ENCODE measurements around the gene PPP2R2D.
A peak's percentile ranks its signal among the peaks of the same experiment; 100 is the strongest.

PPP2R2D gene

DNA sequence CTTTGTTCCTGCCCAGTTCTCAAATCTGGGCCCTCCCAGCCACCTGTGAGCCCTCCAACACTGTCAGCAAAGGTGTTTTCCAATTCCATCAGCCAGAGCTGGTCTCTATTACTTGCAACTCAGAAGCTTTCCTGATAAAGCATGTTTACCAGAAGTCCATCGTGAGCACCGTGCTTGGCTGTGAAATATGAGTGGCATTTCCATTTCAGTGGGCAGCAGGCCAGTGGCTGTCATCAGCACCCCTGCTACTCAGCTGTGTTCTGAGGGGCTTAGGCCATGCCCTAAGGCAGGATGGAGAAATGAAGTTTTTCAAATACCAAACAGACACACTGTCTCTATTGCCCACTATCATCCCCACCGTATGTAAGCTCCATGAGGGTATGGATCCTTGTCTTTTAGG lies 93.6 kb downstream of the PPP2R2D start:
- no peak for DNase-seq

DNA sequence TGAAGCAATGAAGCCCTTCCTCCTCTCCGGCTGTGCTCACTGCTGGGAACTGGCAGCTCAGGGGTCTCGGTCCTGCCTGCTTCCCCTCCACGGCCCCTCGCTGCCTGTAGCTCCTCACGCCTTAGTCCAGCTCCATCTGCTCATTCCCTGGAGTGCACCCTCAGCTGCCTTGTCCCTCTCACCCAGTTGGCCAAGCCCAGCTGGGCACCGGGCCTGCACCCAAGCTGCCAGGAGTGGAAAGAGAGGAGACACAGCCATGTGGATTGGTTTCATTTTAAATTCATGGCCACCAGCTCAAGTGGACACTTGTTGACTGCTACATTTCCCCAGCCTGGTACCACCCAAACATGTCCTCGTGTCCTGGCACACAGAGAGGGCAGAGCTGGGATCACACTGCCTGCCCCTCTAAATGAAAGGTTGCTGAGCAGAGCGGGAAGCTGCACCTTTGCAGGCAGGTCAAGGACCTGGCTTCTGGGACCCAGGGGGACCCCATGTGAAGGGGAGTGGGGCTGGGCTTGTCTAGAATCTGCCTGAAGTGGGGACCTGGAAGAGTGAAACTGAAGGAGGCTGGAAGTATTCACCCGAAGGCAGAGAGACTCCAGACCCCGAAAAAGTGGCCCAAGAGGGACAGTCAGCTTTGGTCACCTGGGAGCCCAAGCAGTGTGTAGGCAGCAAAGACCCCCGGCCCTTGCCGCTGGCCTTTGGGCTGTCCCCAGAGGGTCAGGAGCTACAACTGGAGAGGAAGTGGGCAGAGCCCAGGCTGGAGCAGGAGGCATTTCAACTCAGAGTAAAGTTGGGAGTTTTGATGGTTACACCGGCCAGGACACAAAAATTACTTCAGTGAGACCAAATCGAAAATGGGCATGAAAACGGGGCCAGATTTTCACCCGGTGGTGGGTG lies 95.9 kb downstream of the PPP2R2D start:
- peak in 31 of 56 donors; percentile 27 to 80 (median 49) for DNase-seq

DNA sequence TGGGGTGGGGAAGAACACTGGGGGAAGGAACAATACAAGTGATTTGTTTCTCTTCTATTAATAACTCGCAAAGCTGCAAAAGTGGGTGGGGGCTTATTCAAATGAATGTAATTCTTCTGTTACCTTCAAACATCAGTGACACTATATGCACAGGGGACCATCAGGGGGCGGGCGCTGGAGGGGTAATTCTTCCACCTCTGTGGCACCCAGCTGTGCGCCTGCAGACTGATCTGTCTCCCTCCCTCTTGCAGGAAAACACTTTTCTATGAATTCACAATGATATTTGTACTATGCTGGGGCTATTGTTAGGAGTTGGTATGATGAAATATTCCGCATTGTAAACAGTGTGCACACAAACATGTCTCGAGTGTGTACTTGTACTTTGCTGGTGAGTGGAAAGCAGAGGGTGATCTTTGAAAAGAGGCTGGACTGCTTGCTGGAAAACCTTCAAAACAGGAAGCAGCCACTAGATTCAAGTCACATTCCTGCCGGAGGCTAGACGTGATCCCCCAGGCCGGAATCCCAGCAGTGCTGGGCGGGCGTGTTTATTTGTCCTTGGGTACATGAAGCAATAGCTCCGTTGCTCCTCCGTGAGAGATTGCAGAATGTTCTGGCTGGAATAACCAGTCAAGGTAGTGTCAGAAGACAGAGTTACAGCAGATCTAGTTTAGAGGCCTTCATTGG lies 96.7 kb downstream of the PPP2R2D start:
- peak in 2 of 56 donors; percentile 9 to 26 for DNase-seq

- no peak for DNase-seq
Measured at GRCh38 chr10:131998050-131998844, 97.4 kb downstream of the PPP2R2D start.

DNA sequence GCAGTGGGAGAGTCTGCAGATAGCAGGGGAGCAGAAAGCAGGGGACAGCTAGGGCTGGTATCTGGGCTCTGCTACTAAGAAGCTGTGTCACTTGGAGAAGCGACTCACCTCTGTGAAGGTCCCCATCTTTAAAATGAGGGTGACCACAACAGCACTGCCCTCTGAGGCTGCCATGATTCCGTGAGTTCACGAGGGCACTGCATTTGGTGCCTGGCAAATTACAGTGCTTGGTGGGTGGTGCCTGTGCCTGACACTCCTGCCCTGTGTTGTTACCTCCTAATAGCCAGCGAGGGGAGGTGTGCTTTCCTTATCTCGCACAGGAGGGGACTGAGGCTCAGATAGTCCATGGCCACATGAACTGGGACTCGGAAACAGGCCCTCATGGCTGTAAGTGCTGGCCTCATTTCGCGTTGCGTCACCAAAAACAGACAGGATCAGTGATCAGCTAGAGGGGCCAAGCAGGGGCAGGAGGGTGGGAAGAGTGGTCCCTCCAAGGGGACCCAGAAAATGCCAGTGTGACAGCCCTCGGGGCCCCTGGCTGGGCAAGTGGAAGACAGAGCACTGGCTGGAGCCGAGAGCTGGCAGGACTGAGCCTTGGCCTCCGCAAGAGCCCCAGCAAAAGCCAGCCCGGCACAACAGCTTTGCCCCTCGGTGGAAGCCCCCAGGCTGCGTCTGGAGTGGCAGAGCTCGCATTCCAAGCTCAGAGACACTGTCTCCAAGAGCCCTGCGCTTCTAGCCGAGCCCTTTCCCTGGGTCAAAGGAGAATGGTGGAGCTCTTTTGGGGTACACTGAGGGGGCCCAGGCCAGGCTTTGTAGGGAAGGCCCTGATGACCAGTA lies 98.3 kb downstream of the PPP2R2D start:
- no peak for DNase-seq

GRCh38 chr10:132001238-132001972 lies 100.6 kb downstream of the PPP2R2D start:
- no peak for DNase-seq

- no peak for DNase-seq
Measured at GRCh38 chr10:132002004-132002403, 101.2 kb downstream of the PPP2R2D start.

DNA sequence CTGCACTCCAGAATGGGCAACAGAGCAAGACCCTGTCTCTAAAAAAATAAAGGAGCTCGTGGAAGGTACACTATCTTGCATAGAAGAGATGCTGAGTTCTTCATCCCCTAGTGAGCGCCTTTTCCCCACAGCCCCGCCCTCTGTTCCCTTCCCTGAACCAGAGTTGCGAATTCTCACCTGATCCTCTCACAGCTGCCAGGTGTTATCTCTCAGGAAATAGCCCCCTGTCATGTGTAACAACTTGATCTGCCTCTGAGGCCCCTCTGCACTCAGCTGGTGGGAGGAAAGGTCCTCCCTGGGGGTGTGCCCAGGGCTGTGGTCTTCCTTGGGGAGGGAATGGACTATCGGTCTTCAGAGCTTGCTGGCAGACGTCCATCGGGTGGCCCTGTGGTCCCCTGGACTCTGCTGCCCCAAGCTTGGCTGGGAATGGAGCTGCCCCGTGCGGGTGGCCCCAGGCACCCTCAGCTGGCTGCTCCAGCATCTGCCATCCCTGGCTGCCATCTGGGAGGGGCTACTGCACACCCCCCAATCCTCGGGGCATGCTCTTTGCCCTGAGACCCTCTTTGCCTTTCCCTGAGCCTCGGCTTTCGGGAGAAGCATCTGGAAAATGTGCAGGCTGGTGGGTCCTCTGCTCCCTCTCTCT lies 102.6 kb downstream of the PPP2R2D start:
- no peak for DNase-seq

DNA sequence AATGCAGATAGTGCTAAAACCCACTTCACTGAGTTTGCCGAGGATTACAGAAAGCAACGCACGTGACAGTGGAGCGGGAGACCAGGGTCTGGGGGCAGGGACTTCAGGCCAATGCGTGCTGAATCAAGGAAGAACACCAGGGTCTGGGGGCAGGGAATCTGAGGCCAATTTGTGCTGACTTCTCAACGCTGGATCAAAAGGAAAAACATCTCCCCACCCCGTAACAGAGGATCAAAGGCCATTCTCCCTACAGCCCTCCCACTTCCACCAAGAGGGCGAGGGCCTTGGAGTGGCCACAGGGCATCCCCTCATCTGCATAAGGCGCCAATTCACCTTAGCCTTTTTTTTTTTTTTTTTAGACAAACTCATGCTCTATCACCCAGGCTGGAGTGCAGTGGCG lies 103.2 kb downstream of the PPP2R2D start:
- no peak for DNase-seq

- DNase-seq = no peak
Measured at GRCh38 chr10:132005147-132005546, 104.3 kb downstream of the PPP2R2D start.

- no peak for DNase-seq
Measured at GRCh38 chr10:132006966-132007365, 106.2 kb downstream of the PPP2R2D start.

- DNase-seq = no peak
Measured at GRCh38 chr10:132007681-132008080, 106.9 kb downstream of the PPP2R2D start.

Data from amygdala (tissue), 56 donors.